Left ventricle myocardium inferior (tissue), 1 donor: ENCODE measurements around the gene HACD1. TPM values are rescaled to one million over a fixed set of nuclear protein-coding genes. Genes with fewer than 3 reads are reported as not detected.
A peak's percentile ranks its signal among the peaks of the same experiment; 100 is the strongest.

Source experiments
- DNase-seq: peaks from one replicate; pipeline ENCODE4 v3.0.0-alpha.2; 2020
- H3K27ac ChIP-seq: fragments of 200-600 bp; replicated peaks from 2 replicates; pipeline ENCODE4 v1.8.0; 2021
- H3K27me3 ChIP-seq: fragments of 200-600 bp; 2 replicates; pipeline ENCODE4 v1.8.0; 2021; ENCODE audit warnings: low read depth
- H3K36me3 ChIP-seq: fragments of 200-600 bp; 2 replicates; pipeline ENCODE4 v1.8.0; 2021
- H3K4me1 ChIP-seq: fragments of 200-600 bp; 2 replicates; pipeline ENCODE4 v1.8.0; 2021
- H3K4me3 ChIP-seq: fragments of 200-600 bp; 2 replicates; pipeline ENCODE4 v1.8.0; 2021; ENCODE audit warnings: mild to moderate bottlenecking, moderate library complexity
- H3K9me3 ChIP-seq: fragments of 200-600 bp; replicated peaks from 2 replicates; pipeline ENCODE4 v1.8.0; 2021
- CTCF ChIP-seq: fragments of 200-600 bp; IDR thresholded peaks from 2 replicates; pipeline ENCODE4 v1.8.0; 2021; ENCODE audit warnings: antibody characterized with exemption, mild to moderate bottlenecking, borderline replicate concordance
- intact Hi-C: fragments of 100-400 bp; cut with micrococcal nuclease; formaldehyde crosslinking; loops from one replicate; pipeline ENCODE4 v1.11.0; 2022
- total RNA-seq: library from RNA; stranded (reverse); fragmentation: NEBNext Ultra II Directional; extraction: Animal tissue kit (Norgen Biotek cat#: 25700); gene quantifications from one replicate; pipeline ENCODE4 v1.2.1, GENCODE V29; 2021
- donor health status: DM: no; HTN: yes; CAD: no; lungs with severe emphysema.

The HACD1 gene
- total RNA-seq, 1 donor from 2014 or later, result 173 TPM

GRCh38 chr10:17648243-17649035 lies 31.3 kb upstream of the HACD1 start:
- H3K9me3 ChIP-seq, result peaks cover 6% of the 10 kb centered on the region
- TF ChIP-seq CTCF, result no peak
- H3K4me3 ChIP-seq, result no peak overlapping the region
- H3K4me1 ChIP-seq, result peaks cover 84% of the 10 kb centered on the region
- H3K27me3 ChIP-seq, result no peaks in the 10 kb centered on the region
- intact Hi-C loops, result no loop called here
- H3K36me3 ChIP-seq, result peaks cover 7% of the 10 kb centered on the region
- peak overlapping the region; percentile 1 for H3K27ac ChIP-seq
- no peak for DNase-seq

- intact Hi-C loops, result no loop called here
- TF ChIP-seq CTCF, result no peak
- H3K4me1 ChIP-seq, result peaks cover 91% of the 10 kb centered on the region
- no peaks in the 10 kb centered on the region for H3K9me3 ChIP-seq
- H3K36me3 ChIP-seq, result no peaks in the 10 kb centered on the region
- peak overlapping the region; percentile 9 for H3K4me3 ChIP-seq
- DNase-seq, result no peak
- peak overlapping the region; percentile 50 for H3K27ac ChIP-seq
- no peaks in the 10 kb centered on the region for H3K27me3 ChIP-seq
These were observed 30.2 kb upstream of the HACD1 start for GRCh38 chr10:17647326-17647725.

- TF ChIP-seq CTCF, result no peak
- Histone ChIP-seq H3K36me3 (no peaks in the 10 kb centered on the region), H3K9me3 (peaks cover under 1% of the 10 kb centered on the region), H3K4me1 (peaks cover 83% of the 10 kb centered on the region), H3K4me3 (peak overlapping the region; percentile 93), H3K27me3 (no peaks in the 10 kb centered on the region), H3K27ac (peak overlapping the region; percentile 50)
- DNase-seq, result no peak
- intact Hi-C loops, result no loop called here
These were observed 28.6 kb upstream of the HACD1 start for GRCh38 chr10:17645621-17646345.

GRCh38 chr10:17644485-17644943 lies 27.3 kb upstream of the HACD1 start:
- no peak for TF ChIP-seq CTCF
- Histone ChIP-seq H3K27me3 (no peaks in the 10 kb centered on the region), H3K27ac (peak overlapping the region; percentile 97), H3K9me3 (peaks cover 7% of the 10 kb centered on the region), H3K36me3 (peaks cover 3% of the 10 kb centered on the region), H3K4me1 (peaks cover 72% of the 10 kb centered on the region), H3K4me3 (peak overlapping the region; percentile 93)
- DNase-seq, result no peak
- intact Hi-C loops, result no loop called here

GRCh38 chr10:17643755-17644484 lies 26.7 kb upstream of the HACD1 start, which contains the start of gene STAM:
Gene STAM, plus strand, starts transcription at chr10:17644151. Its CDS starts 189 bp downstream, at chr10:17644340.
- H3K4me1 ChIP-seq, result peaks cover 68% of the 10 kb centered on the region
- intact Hi-C loops, result no loop called here
- peak within 1 kb of the TSS; percentile 97 for H3K27ac ChIP-seq

More at GRCh38 chr10:17643755-17644484, 26.7 kb upstream of the HACD1 start, which contains the start of gene STAM:
- H3K27me3 ChIP-seq, result no peaks in the 10 kb centered on the region
- H3K4me3 ChIP-seq, result peak within 1 kb of the TSS; percentile 93
- TF ChIP-seq CTCF, result no peak
- peaks cover 3% of the 10 kb centered on the region for H3K36me3 ChIP-seq
- peaks cover 7% of the 10 kb centered on the region for H3K9me3 ChIP-seq
- DNase-seq, result peak; percentile 90
